Measurements from ENCODE around the gene CMBL.
A peak's percentile ranks its signal among the peaks of the same experiment; 100 is the strongest.
"Not testable (repeated sequence)": the region's sequence is repeated elsewhere in the genome, so short reads cannot be mapped to it uniquely, and the experiment has no call there.

CMBL gene

GRCh38 chr5:10261065-10261464 lies 46.6 kb downstream of the CMBL start:
- no peak overlapping the region for H3K27ac ChIP-seq
- TF ChIP-seq Cebpa-rat (IDR thresholded peaks at IDR 0.05), result no peak
- no peak overlapping the region for H3K4me2 ChIP-seq
- no peak overlapping the region for H3K4me3 ChIP-seq
- no peaks in the 10 kb centered on the region for H3K4me1 ChIP-seq
- H3K9me3 ChIP-seq, result no peaks in the 10 kb centered on the region
- peaks cover 100% of the 10 kb centered on the region for H3K36me3 ChIP-seq
- H3K9ac ChIP-seq, result no peak overlapping the region
- H4K20me1 ChIP-seq, result peaks cover 100% of the 10 kb centered on the region
- H3K27me3 ChIP-seq, result no peaks in the 10 kb centered on the region

DNA sequence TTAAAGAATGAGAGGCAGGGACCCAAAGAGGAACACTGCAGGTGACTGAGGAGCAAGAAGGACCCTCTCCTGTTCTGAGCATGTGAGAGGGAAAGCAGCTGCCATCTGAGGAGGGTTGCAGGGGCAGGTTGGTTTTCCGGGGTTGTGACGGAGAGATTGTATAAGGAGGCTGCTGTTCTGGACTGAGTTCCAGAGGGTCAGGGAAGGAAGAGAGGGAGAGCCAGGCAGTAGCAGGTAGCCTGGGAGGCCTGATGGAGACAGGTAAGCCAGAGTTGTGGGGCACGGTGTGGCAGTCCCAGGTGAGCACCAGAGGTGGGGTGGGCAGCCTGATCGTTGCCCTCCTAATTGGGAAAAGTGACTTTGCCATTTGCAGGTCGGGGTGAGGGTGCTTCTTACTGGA lies 47.8 kb downstream of the CMBL start:
- no peak overlapping the region for H3K27ac ChIP-seq
- no peaks in the 10 kb centered on the region for H3K4me1 ChIP-seq
- H3K9ac ChIP-seq, result no peak overlapping the region
- TF ChIP-seq Cebpa-rat (IDR thresholded peaks at IDR 0.05), result no peak
- H3K36me3 ChIP-seq, result peaks cover 100% of the 10 kb centered on the region
- no peak overlapping the region for H3K4me2 ChIP-seq
- H4K20me1 ChIP-seq, result peaks cover 100% of the 10 kb centered on the region
- no peaks in the 10 kb centered on the region for H3K27me3 ChIP-seq
- H3K9me3 ChIP-seq, result no peaks in the 10 kb centered on the region
- H3K4me3 ChIP-seq, result no peak overlapping the region

DNA sequence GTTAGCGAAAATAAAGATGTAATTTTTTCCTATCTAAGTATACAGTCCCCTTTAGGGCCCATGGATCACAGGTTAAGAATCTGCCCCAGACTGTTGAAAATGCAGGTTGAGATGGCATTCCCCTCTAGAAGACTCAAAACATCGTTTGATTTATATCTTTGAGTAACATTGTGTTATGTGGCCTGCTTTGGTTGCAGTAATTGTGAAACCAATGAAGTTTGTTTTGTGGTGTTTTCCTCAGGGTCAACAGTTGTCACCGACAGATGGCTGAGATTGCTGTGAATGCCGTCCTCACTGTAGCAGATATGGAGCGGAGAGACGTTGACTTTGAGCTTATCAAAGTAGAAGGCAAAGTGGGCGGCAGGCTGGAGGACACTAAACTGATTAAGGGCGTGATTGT lies 49.8 kb downstream of the CMBL start:
- Histone ChIP-seq H3K36me3 (peaks cover 100% of the 10 kb centered on the region), H3K4me1 (peaks cover 9% of the 10 kb centered on the region)
- TF ChIP-seq Cebpa-rat (IDR thresholded peaks at IDR 0.05), result no peak

DNA sequence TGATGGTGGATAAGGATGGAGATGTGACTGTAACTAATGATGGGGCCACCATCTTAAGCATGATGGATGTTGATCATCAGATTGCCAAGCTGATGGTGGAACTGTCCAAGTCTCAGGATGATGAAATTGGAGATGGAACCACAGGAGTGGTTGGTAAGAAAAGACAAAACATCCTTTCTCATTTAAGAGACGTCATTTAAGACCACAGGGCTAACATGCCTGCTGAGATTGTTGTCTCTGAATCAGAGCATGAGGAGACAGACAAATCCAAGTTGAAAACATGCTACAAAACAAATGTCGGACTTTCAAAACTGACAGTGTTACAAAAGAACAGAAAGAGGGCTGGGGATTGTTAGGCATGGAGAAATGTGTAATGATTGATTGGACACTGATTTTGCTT lies 53.0 kb downstream of the CMBL start:
- Histone ChIP-seq H3K4me3 (no peak overlapping the region), H3K36me3 (peaks cover 81% of the 10 kb centered on the region), H3K9me3 (no peaks in the 10 kb centered on the region), H3K4me1 (peaks cover 26% of the 10 kb centered on the region), H4K20me1 (peaks cover 88% of the 10 kb centered on the region), H3K27ac (no peak overlapping the region), H3K4me2 (no peak overlapping the region), H3K27me3 (no peaks in the 10 kb centered on the region), H3K9ac (no peak overlapping the region)
- no peak for TF ChIP-seq Cebpa-rat (IDR thresholded peaks at IDR 0.05)

More for the DNA sequence above, 49.8 kb downstream of the CMBL start:
- Histone ChIP-seq H4K20me1 (peaks cover 100% of the 10 kb centered on the region), H3K4me2 (no peak overlapping the region), H3K9me3 (no peaks in the 10 kb centered on the region), H3K4me3 (no peak overlapping the region), H3K27ac (no peak overlapping the region), H3K27me3 (no peaks in the 10 kb centered on the region), H3K9ac (no peak overlapping the region)

DNA sequence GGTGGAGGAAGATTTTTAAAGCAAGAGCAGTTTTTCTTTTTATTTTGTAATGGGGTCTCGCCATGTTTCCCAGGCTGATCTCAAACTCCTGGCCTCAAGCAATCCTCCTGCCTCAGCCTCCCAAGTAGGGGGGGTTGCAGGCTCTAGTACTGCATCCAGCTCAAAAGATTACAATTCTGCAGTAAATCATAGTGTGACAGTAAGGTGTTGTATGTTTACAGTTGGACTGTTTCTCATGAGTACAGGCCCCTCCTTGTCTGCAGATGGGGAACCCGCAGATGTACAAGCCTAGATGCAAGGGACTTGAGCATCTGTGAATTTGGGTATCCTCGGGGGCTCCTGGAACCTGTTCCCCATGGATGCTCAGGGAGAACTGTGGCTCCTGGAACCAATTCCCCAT lies 54.3 kb downstream of the CMBL start:
- Histone ChIP-seq H3K27ac (no peak overlapping the region), H3K27me3 (no peaks in the 10 kb centered on the region), H3K4me3 (no peak overlapping the region), H3K36me3 (peaks cover 68% of the 10 kb centered on the region), H3K9me3 (no peaks in the 10 kb centered on the region), H4K20me1 (peaks cover 75% of the 10 kb centered on the region), H3K9ac (no peak overlapping the region), H3K4me1 (peaks cover 33% of the 10 kb centered on the region), H3K4me2 (peak overlapping the region; percentile 94)
- no peak for TF ChIP-seq Cebpa-rat (IDR thresholded peaks at IDR 0.05)

DNA sequence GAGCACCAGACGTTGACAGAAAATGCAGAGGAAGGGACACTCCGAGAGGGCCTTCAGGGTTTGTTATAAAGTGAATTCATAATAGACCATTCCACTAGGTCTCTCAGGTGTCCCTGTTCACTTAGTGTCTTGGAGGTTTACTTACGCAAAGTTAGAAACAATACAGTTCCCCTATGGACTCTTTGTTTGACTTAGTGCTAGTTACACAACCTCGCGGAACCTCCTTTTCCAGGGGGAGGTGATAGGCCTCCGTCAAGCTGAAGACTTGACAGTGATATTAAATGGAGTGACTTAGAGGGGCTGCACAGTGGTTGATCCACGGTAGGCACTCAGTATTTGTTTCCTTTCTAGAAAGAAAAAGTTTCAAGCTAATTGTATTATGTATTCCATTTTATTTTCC lies 56.3 kb downstream of the CMBL start:
- peaks cover 55% of the 10 kb centered on the region for H4K20me1 ChIP-seq
- peak overlapping the region; percentile 94 for H3K4me2 ChIP-seq
- H3K4me1 ChIP-seq, result peaks cover 36% of the 10 kb centered on the region
- H3K4me3 ChIP-seq, result peak overlapping the region; percentile 93
- no peaks in the 10 kb centered on the region for H3K27me3 ChIP-seq
- peak overlapping the region; percentile 99 for H3K27ac ChIP-seq
- peak overlapping the region; percentile 97 for H3K9ac ChIP-seq
- H3K9me3 ChIP-seq, result peaks cover 5% of the 10 kb centered on the region; the same call in 1 of the 2 replicates
- no peak for TF ChIP-seq Cebpa-rat (IDR thresholded peaks at IDR 0.05)
- H3K36me3 ChIP-seq, result peaks cover 54% of the 10 kb centered on the region

GRCh38 chr5:10250806-10251276 lies 56.9 kb downstream of the CMBL start:
- Histone ChIP-seq H3K9ac (peak overlapping the region; percentile 97), H3K36me3 (peaks cover 49% of the 10 kb centered on the region), H3K27me3 (no peaks in the 10 kb centered on the region), H4K20me1 (peaks cover 50% of the 10 kb centered on the region), H3K4me2 (peak overlapping the region; percentile 94), H3K4me3 (peak overlapping the region; percentile 93), H3K4me1 (peaks cover 36% of the 10 kb centered on the region), H3K27ac (peak overlapping the region; percentile 99), H3K9me3 (peaks cover 5% of the 10 kb centered on the region; the same call in 1 of the 2 replicates)
- no peak for TF ChIP-seq Cebpa-rat (IDR thresholded peaks at IDR 0.05)

DNA sequence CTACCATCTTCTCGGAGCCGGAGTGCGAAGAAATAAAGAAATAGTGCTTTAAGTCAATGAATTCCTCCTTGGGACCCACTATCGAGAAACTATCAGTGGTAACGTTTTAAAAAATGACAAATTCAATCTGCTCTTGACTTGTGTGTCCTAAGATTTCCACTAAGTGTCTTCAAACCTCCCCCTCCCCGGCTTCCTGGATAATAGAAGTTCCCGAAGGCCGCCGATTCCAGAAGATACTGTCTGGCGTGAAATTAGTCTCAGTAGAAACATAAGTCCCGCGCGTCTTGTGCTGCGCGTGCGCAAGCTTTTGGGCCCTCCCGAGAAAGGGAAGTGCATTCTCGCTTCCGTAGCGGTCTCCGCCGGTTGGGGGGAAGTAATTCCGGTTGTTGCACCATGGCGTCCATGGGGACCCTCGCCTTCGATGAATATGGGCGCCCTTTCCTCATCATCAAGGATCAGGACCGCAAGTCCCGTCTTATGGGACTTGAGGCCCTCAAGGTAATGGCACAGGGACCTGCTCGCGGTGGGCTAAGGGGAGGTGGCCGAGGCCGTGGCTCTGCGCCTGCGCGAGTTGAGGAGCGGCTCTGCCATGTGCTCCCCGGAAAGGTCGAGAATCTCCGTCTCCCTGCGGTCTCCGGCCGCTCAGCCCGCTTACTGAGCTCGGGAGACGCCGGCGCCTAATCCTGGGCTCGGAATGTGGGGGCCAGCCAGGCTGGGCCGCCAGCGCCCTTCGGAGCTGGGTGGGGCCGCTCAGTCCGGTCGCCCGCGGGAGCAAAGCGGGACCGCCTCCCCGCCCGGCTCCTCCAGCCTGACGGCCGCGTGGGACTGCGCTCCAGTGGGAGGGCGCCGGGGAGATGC lies 57.5 kb downstream of the CMBL start, which contains the start of gene CCT5:
Gene CCT5, plus strand, starts transcription at position 333 of the 858 bp plus-strand sequence. Its CDS starts 61 bp downstream, at position 394.
- Histone ChIP-seq H3K4me1 (peaks cover 36% of the 10 kb centered on the region), H3K4me2 (peak within 1 kb of the TSS; percentile 94), H3K27me3 (no peaks in the 10 kb centered on the region), H4K20me1 (peaks cover 43% of the 10 kb centered on the region), H3K36me3 (peaks cover 46% of the 10 kb centered on the region), H3K9me3 (peaks cover 5% of the 10 kb centered on the region; the same call in 1 of the 2 replicates), H3K27ac (peak within 1 kb of the TSS; percentile 99), H3K9ac (peak within 1 kb of the TSS; percentile 97), H3K4me3 (peak within 1 kb of the TSS; percentile 93)
- TF ChIP-seq Cebpa-rat (IDR thresholded peaks at IDR 0.05), result 0 out of 2 replicates have a peak, but pooled peaks have one; percentile 30

GRCh38 chr5:10248378-10249260 lies 59.1 kb downstream of the CMBL start:
- Histone ChIP-seq H4K20me1 (peaks cover 28% of the 10 kb centered on the region), H3K4me2 (peak overlapping the region; percentile 75), H3K27me3 (no peaks in the 10 kb centered on the region), H3K9me3 (peaks cover 5% of the 10 kb centered on the region; the same call in 1 of the 2 replicates), H3K4me1 (peaks cover 35% of the 10 kb centered on the region), H3K4me3 (peak overlapping the region; percentile 93), H3K9ac (peak overlapping the region; percentile 97), H3K27ac (peak overlapping the region; percentile 99), H3K36me3 (peaks cover 42% of the 10 kb centered on the region)
- no peak for TF ChIP-seq Cebpa-rat (IDR thresholded peaks at IDR 0.05)

- Histone ChIP-seq H4K20me1 (peaks cover 14% of the 10 kb centered on the region), H3K36me3 (peaks cover 28% of the 10 kb centered on the region), H3K4me1 (peaks cover 21% of the 10 kb centered on the region), H3K9me3 (peaks cover 10% of the 10 kb centered on the region)
- not testable (repeated sequence) for H3K4me2 ChIP-seq, H3K9ac ChIP-seq, H3K4me3 ChIP-seq, H3K27ac ChIP-seq, H3K27me3 ChIP-seq
Measured at GRCh38 chr5:10247217-10247616, 60.5 kb downstream of the CMBL start.

All from BLaER1 (cell line).